HEK293 (cell line): ENCODE measurements around the gene APH1A.

Source experiments
- CTCF ChIA-PET: fragments of 350-600 bp; formaldehyde crosslinking; extraction: SDS; loops from one replicate; lab custom pipeline; 2021; ENCODE audit warnings: antibody characterized with exemption; lab: Yijun Ruan, JAX
- POLR2A ChIA-PET: fragments of 300-600 bp; formaldehyde crosslinking; extraction: SDS; loops from one replicate; lab custom pipeline; 2020; ENCODE audit warnings: antibody characterized with exemption, inconsistent platforms; lab: Yijun Ruan, JAX
- H3K27ac ChIP-seq: fragments of 200-500 bp; sonication (Bioruptor generic); 2 replicates; pipeline ENCODE4 v1.5.1; 2014; ENCODE audit warnings: low read depth, low read length, control low read depth, inconsistent platforms; ENCODE audit errors: extremely low read depth
- H3K36me3 ChIP-seq, 2 experiments: fragments of 200-500 bp in 1 of 2; sonication (Bioruptor generic) in 1 of 2; 1 replicate in 1 of 2; 2 replicates in 1 of 2; pipeline ENCODE4 v1.5.1; 2014 to 2017; ENCODE audit warnings: inconsistent platforms in 2 of 2, low read length in 2 of 2; ENCODE audit not compliant: control insufficient read depth in 2 of 2, insufficient read depth in 1 of 2
- H3K4me1 ChIP-seq: fragments of 200-500 bp; sonication (Bioruptor generic); 2 replicates; pipeline ENCODE4 v1.5.1; 2014; ENCODE audit warnings: mild to moderate bottlenecking, low read length, inconsistent platforms; ENCODE audit not compliant: control insufficient read depth, insufficient read depth
- H3K4me3 ChIP-seq: 2 replicates; pipeline ENCODE4 v1.5.1; 2011; ENCODE audit warnings: low read depth, mild to moderate bottlenecking, control low read depth, low read length, moderate library complexity
- H3K9me3 ChIP-seq: fragments of 200-500 bp; sonication (Bioruptor generic); 2 replicates; pipeline ENCODE4 v1.5.1; 2014; ENCODE audit warnings: low read depth, low read length, inconsistent platforms; ENCODE audit not compliant: control insufficient read depth, insufficient read depth
- HOXD13 ChIP-seq: sonication (generic); formaldehyde crosslinking; IDR thresholded peaks from 2 replicates; pipeline ENCODE4 v1.8.0; 2022; ENCODE audit warnings: missing genetic modification reagents, borderline replicate concordance
- SP7 ChIP-seq: fragments of 450-650 bp; formaldehyde crosslinking; IDR thresholded peaks from 2 replicates; pipeline ENCODE4 v1.5.1; 2016; ENCODE audit warnings: missing biosample characterization, missing genetic modification characterization
- ZBTB48 ChIP-seq: fragments of 450-650 bp; formaldehyde crosslinking; IDR thresholded peaks from 2 replicates; pipeline ENCODE4 v1.5.1; 2016; ENCODE audit warnings: missing biosample characterization, missing genetic modification characterization
- ZBTB8A ChIP-seq: fragments of 450-650 bp; formaldehyde crosslinking; IDR thresholded peaks from 2 replicates; pipeline ENCODE4 v1.5.1; 2016; ENCODE audit warnings: missing biosample characterization, missing genetic modification characterization
- ZFP3 ChIP-seq: fragments of 450-650 bp; formaldehyde crosslinking; IDR thresholded peaks from 2 replicates; pipeline ENCODE4 v1.5.1; 2016; ENCODE audit warnings: low read depth, missing biosample characterization, missing genetic modification characterization
- ZIC2 ChIP-seq: fragments of 450-650 bp; formaldehyde crosslinking; IDR thresholded peaks from 2 replicates; pipeline ENCODE4 v1.5.1; 2016; ENCODE audit warnings: missing biosample characterization, missing genetic modification characterization
- ZNF146 ChIP-seq: fragments of 450-650 bp; formaldehyde crosslinking; IDR thresholded peaks from 2 replicates; pipeline ENCODE4 v1.5.1; 2016; ENCODE audit warnings: missing biosample characterization, missing genetic modification characterization
- ZNF155 ChIP-seq: fragments of 450-650 bp; formaldehyde crosslinking; IDR thresholded peaks from 2 replicates; pipeline ENCODE4 v1.5.1; 2016; ENCODE audit warnings: missing biosample characterization, missing genetic modification characterization
- ZNF157 ChIP-seq: fragments of 450-650 bp; formaldehyde crosslinking; IDR thresholded peaks from 2 replicates; pipeline ENCODE4 v1.5.1; 2016; ENCODE audit warnings: missing biosample characterization, missing genetic modification characterization
- ZNF202 ChIP-seq: fragments of 450-650 bp; formaldehyde crosslinking; IDR thresholded peaks from 2 replicates; pipeline ENCODE4 v1.5.1; 2016; ENCODE audit warnings: missing biosample characterization, missing genetic modification characterization, borderline replicate concordance
- ZNF514 ChIP-seq: fragments of 450-650 bp; formaldehyde crosslinking; IDR thresholded peaks from 2 replicates; pipeline ENCODE4 v1.5.1; 2016; ENCODE audit warnings: missing biosample characterization, missing genetic modification characterization
- ZNF624 ChIP-seq: fragments of 450-650 bp; formaldehyde crosslinking; IDR thresholded peaks from 2 replicates; pipeline ENCODE4 v1.5.1; 2017; ENCODE audit warnings: missing biosample characterization, missing genetic modification characterization
- ZNF776 ChIP-seq: fragments of 450-650 bp; formaldehyde crosslinking; IDR thresholded peaks from 2 replicates; pipeline ENCODE4 v1.5.0; 2017; ENCODE audit warnings: missing biosample characterization, missing genetic modification characterization, borderline replicate concordance
- TF ChIP-seq, protein P1 (sequence below): fragments of 450-650 bp; formaldehyde crosslinking; IDR thresholded peaks from 2 replicates; pipeline ENCODE4 v1.5.1; 2016; ENCODE audit warnings: missing biosample characterization, missing genetic modification characterization, borderline replicate concordance
- TF ChIP-seq, protein P2 (sequence below): fragments of 450-650 bp; formaldehyde crosslinking; IDR thresholded peaks from 2 replicates; pipeline ENCODE4 v1.5.1; 2016; ENCODE audit warnings: missing biosample characterization, missing genetic modification characterization
- TF ChIP-seq, protein P3 (sequence below): fragments of 450-650 bp; formaldehyde crosslinking; conservative IDR thresholded peaks from 2 replicates; pipeline ENCODE4 v1.5.1; 2016; ENCODE audit warnings: low read depth, missing biosample characterization, missing genetic modification characterization
- TF ChIP-seq, protein P4 (sequence below): fragments of 450-650 bp; formaldehyde crosslinking; IDR thresholded peaks from 2 replicates; pipeline ENCODE4 v1.5.1; 2016; ENCODE audit warnings: missing biosample characterization, missing genetic modification characterization
- TF ChIP-seq, protein P5 (sequence below): fragments of 450-650 bp; formaldehyde crosslinking; IDR thresholded peaks from 2 replicates; pipeline ENCODE4 v1.5.1; 2016; ENCODE audit warnings: missing biosample characterization, missing genetic modification characterization, low read depth
- TF ChIP-seq, protein P6 (sequence below): fragments of 450-650 bp; formaldehyde crosslinking; IDR thresholded peaks from 2 replicates; pipeline ENCODE4 v1.5.1; 2017; ENCODE audit warnings: missing biosample characterization, missing genetic modification characterization

APH1A gene

DNA sequence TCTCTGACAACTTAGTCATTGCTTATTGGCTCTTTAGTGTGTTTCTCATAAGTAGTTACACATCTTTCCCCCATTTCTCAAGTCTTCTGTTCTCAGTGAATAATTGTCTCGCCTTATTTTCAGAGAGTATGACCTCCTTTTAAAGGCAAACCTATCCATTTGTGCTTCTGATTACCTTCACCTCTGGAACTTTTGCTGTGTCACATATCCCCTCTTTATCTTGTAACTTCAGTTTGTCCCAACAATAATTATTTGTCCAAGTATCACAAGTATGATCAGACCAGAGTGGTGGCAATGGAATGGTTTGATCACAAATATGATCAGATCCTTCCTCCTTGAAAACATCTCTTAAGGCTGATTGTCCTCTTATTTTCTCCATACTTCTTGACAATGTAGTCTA is 19.6 kb upstream of the APH1A start:
- H3K4me1 ChIP-seq = no peaks in the 10 kb centered on the region
- CTCF ChIA-PET = interaction anchor here (1.2 kb wide), 1 partner anchor 32 kb away, joined by 7 read pairs; no protein-coding TSS in a partner anchor
- H3K9me3 ChIP-seq = no peaks in the 10 kb centered on the region
- no peak overlapping the region for H3K4me3 ChIP-seq
- H3K36me3 ChIP-seq = no peaks in the 10 kb centered on the region
- no peak overlapping the region for H3K27ac ChIP-seq
- TF ChIP-seq ZNF776 (no peak), ZFP3 (tag by site-specific recombination) (no peak), ZNF155 (tag by site-specific recombination) (no peak), ZBTB8A (tag by site-specific recombination) (no peak)
- TF ChIP-seq, protein P1, sequence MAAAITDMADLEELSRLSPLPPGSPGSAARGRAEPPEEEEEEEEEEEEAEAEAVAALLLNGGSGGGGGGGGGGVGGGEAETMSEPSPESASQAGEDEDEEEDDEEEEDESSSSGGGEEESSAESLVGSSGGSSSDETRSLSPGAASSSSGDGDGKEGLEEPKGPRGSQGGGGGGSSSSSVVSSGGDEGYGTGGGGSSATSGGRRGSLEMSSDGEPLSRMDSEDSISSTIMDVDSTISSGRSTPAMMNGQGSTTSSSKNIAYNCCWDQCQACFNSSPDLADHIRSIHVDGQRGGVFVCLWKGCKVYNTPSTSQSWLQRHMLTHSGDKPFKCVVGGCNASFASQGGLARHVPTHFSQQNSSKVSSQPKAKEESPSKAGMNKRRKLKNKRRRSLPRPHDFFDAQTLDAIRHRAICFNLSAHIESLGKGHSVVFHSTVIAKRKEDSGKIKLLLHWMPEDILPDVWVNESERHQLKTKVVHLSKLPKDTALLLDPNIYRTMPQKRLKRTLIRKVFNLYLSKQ (tag by site-specific recombination) = no peak
- TF ChIP-seq, all 188 proteins: peak for 0
- POLR2A ChIA-PET = no interaction called here

DNA sequence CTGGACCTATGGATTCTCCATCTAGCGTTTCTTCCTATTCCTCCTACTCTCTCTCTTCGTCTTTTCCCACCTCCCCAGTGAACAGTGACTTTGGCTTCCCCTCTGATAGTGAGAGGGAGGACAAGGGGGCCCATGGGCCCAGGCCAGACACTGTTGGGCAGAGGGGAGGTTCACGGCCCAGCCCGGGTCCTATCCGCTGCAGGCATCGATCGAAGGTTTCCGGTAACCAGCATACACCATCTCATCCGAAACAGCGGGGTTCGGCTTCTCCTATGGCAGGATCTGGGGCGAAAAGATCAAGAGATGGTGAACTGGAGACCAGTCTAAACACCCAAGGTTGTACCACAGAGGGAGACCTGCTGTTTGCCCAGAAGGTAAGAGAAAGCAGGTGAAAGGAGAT is 14.4 kb upstream of the APH1A start:
- H3K9me3 ChIP-seq = no peaks in the 10 kb centered on the region
- ChIA-PET POLR2A (no interaction called here), CTCF (interaction anchor here (5.8 kb wide), 1 partner anchor 27 kb away, joined by 101 read pairs; the partner anchor contains the start of gene CA14)
- H3K4me1 ChIP-seq = no peaks in the 10 kb centered on the region
- no peak overlapping the region for H3K4me3 ChIP-seq
- H3K36me3 ChIP-seq = peaks cover 0 to 3% of the 10 kb centered on the region in 2 experiments; a peak in 1 of 3 replicates
- no peak overlapping the region for H3K27ac ChIP-seq
- TF ChIP-seq, protein P2, sequence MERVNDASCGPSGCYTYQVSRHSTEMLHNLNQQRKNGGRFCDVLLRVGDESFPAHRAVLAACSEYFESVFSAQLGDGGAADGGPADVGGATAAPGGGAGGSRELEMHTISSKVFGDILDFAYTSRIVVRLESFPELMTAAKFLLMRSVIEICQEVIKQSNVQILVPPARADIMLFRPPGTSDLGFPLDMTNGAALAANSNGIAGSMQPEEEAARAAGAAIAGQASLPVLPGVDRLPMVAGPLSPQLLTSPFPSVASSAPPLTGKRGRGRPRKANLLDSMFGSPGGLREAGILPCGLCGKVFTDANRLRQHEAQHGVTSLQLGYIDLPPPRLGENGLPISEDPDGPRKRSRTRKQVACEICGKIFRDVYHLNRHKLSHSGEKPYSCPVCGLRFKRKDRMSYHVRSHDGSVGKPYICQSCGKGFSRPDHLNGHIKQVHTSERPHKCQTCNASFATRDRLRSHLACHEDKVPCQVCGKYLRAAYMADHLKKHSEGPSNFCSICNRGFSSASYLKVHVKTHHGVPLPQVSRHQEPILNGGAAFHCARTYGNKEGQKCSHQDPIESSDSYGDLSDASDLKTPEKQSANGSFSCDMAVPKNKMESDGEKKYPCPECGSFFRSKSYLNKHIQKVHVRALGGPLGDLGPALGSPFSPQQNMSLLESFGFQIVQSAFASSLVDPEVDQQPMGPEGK = no peak
- TF ChIP-seq ZNF514 (tag by site-specific recombination) (no peak), ZNF624 (tag by site-specific recombination) (no peak), ZIC2 (no peak), ZNF146 (tag by site-specific recombination) (no peak), ZNF202 (no peak), ZNF157 (tag by site-specific recombination) (no peak), SP7 (tag by site-specific recombination) (no peak), HOXD13 (no peak), ZBTB48 (tag by site-specific recombination) (no peak)
- TF ChIP-seq, protein P3, sequence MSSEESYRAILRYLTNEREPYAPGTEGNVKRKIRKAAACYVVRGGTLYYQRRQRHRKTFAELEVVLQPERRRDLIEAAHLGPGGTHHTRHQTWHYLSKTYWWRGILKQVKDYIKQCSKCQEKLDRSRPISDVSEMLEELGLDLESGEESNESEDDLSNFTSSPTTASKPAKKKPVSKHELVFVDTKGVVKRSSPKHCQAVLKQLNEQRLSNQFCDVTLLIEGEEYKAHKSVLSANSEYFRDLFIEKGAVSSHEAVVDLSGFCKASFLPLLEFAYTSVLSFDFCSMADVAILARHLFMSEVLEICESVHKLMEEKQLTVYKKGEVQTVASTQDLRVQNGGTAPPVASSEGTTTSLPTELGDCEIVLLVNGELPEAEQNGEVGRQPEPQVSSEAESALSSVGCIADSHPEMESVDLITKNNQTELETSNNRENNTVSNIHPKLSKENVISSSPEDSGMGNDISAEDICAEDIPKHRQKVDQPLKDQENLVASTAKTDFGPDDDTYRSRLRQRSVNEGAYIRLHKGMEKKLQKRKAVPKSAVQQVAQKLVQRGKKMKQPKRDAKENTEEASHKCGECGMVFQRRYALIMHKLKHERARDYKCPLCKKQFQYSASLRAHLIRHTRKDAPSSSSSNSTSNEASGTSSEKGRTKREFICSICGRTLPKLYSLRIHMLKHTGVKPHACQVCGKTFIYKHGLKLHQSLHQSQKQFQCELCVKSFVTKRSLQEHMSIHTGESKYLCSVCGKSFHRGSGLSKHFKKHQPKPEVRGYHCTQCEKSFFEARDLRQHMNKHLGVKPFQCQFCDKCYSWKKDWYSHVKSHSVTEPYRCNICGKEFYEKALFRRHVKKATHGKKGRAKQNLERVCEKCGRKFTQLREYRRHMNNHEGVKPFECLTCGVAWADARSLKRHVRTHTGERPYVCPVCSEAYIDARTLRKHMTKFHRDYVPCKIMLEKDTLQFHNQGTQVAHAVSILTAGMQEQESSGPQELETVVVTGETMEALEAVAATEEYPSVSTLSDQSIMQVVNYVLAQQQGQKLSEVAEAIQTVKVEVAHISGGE (tag by site-specific recombination) = no peak
- TF ChIP-seq, protein P4, sequence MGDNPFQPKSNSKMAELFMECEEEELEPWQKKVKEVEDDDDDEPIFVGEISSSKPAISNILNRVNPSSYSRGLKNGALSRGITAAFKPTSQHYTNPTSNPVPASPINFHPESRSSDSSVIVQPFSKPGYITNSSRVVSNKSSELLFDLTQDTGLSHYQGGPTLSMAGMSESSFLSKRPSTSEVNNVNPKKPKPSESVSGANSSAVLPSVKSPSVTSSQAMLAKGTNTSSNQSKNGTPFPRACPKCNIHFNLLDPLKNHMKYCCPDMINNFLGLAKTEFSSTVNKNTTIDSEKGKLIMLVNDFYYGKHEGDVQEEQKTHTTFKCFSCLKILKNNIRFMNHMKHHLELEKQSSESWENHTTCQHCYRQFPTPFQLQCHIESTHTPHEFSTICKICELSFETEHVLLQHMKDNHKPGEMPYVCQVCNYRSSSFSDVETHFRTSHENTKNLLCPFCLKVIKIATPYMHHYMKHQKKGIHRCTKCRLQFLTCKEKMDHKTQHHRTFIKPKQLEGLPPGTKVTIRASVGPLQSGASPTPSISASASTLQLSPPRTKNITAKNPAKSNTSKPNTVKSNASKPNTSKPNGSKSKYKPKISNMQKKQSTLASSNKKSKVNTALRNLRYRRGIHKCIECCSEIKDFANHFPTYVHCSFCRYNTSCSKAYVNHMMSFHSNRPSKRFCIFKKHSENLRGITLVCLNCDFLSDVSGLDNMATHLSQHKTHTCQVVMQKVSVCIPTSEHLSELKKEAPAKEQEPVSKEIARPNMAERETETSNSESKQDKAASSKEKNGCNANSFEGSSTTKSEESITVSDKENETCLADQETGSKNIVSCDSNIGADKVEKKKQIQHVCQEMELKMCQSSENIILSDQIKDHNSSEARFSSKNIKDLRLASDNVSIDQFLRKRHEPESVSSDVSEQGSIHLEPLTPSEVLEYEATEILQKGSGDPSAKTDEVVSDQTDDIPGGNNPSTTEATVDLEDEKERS (tag by site-specific recombination) = no peak
- TF ChIP-seq, protein P5, sequence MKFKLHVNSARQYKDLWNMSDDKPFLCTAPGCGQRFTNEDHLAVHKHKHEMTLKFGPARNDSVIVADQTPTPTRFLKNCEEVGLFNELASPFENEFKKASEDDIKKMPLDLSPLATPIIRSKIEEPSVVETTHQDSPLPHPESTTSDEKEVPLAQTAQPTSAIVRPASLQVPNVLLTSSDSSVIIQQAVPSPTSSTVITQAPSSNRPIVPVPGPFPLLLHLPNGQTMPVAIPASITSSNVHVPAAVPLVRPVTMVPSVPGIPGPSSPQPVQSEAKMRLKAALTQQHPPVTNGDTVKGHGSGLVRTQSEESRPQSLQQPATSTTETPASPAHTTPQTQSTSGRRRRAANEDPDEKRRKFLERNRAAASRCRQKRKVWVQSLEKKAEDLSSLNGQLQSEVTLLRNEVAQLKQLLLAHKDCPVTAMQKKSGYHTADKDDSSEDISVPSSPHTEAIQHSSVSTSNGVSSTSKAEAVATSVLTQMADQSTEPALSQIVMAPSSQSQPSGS (tag by site-specific recombination) = no peak
- TF ChIP-seq, protein P6, sequence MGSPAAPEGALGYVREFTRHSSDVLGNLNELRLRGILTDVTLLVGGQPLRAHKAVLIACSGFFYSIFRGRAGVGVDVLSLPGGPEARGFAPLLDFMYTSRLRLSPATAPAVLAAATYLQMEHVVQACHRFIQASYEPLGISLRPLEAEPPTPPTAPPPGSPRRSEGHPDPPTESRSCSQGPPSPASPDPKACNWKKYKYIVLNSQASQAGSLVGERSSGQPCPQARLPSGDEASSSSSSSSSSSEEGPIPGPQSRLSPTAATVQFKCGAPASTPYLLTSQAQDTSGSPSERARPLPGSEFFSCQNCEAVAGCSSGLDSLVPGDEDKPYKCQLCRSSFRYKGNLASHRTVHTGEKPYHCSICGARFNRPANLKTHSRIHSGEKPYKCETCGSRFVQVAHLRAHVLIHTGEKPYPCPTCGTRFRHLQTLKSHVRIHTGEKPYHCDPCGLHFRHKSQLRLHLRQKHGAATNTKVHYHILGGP (tag by site-specific recombination) = no peak
